Suppressor macrophage treated with lipopolysaccharide for 4 hours (primary cell): ENCODE results near the gene TRNP1.
A peak's percentile ranks its signal among the peaks of the same experiment; 100 is the strongest.

Source experiments
- DNase-seq: peaks from one replicate; pipeline ENCODE4 v3.0.0-alpha.2; 2020

Gene TRNP1

GRCh38 chr1:27003745-27004470 is 10.4 kb downstream of the TRNP1 start:
- no peak for DNase-seq

GRCh38 chr1:27004471-27005165 is 11.1 kb downstream of the TRNP1 start:
- no peak for DNase-seq

- no peak for DNase-seq
These were observed 11.7 kb downstream of the TRNP1 start for GRCh38 chr1:27005166-27005530.

GRCh38 chr1:27005648-27006496 is 12.4 kb downstream of the TRNP1 start:
- no peak for DNase-seq

GRCh38 chr1:27006683-27007082 is 13.2 kb downstream of the TRNP1 start:
- DNase-seq: no peak

- DNase-seq: no peak
These were observed 14.6 kb downstream of the TRNP1 start for GRCh38 chr1:27007909-27008582.

GRCh38 chr1:27009601-27010197 is 16.2 kb downstream of the TRNP1 start:
- no peak for DNase-seq

GRCh38 chr1:27010226-27010994 is 16.9 kb downstream of the TRNP1 start:
- no peak for DNase-seq

- no peak for DNase-seq
These were observed 17.7 kb downstream of the TRNP1 start for GRCh38 chr1:27011058-27011764.

GRCh38 chr1:27011976-27012563 is 18.6 kb downstream of the TRNP1 start:
- no peak for DNase-seq

- DNase-seq: peak; percentile 32
These were observed 21.8 kb downstream of the TRNP1 start for GRCh38 chr1:27015260-27015659.

GRCh38 chr1:27016376-27016775 is 22.9 kb downstream of the TRNP1 start:
- DNase-seq: no peak

- no peak for DNase-seq
These were observed 23.7 kb downstream of the TRNP1 start for GRCh38 chr1:27017207-27017606.

GRCh38 chr1:27018316-27018715 is 24.8 kb downstream of the TRNP1 start:
- DNase-seq: no peak

- DNase-seq: no peak
These were observed 28.0 kb downstream of the TRNP1 start for GRCh38 chr1:27021354-27022031.

GRCh38 chr1:27025718-27026117 is 32.2 kb downstream of the TRNP1 start:
- DNase-seq: no peak

GRCh38 chr1:27026621-27027574 is 33.4 kb downstream of the TRNP1 start:
- no peak for DNase-seq

GRCh38 chr1:27027575-27028250 is 34.2 kb downstream of the TRNP1 start:
- DNase-seq: no peak
